M059J (cell line): ENCODE measurements around the gene EIF3A. TPM values are rescaled to one million over a fixed set of nuclear protein-coding genes. Genes with fewer than 3 reads are reported as not detected.
A peak's percentile ranks its signal among the peaks of the same experiment; 100 is the strongest.
"Not testable (repeated sequence)": the region's sequence is repeated elsewhere in the genome, so short reads cannot be mapped to it uniquely, and the experiment has no call there.

Experiments
- DNase-seq: peaks from one replicate; pipeline ENCODE4 v3.0.0-alpha.2; 2012; ENCODE audit warnings: low read depth
- total RNA-seq: library from RNA; depleted of rRNA; stranded (reverse); fragments of >200 nt; shearing (Covaris generic); gene quantifications from 2 replicates; pipeline ENCODE4 v1.2.3, GENCODE V29; 2014

Gene EIF3A
- total RNA-seq, 1 experiment from 2014 or later = 62.4 TPM

GRCh38 chr10:119101366-119102098 is 20.9 kb upstream of the EIF3A start:
- DNase-seq = no peak

GRCh38 chr10:119100434-119101238 is 20.0 kb upstream of the EIF3A start:
- DNase-seq = no peak

- DNase-seq = no peak
Observed at GRCh38 chr10:119098576-119098975, 18.0 kb upstream of the EIF3A start.

- not testable (repeated sequence) for DNase-seq
Observed at GRCh38 chr10:119096641-119097415, 16.2 kb upstream of the EIF3A start.

- no peak for DNase-seq
Observed at GRCh38 chr10:119095640-119096039, 15.0 kb upstream of the EIF3A start.

GRCh38 chr10:119090968-119091367 is 10.4 kb upstream of the EIF3A start:
- DNase-seq = peak; percentile 78

- no peak for DNase-seq
Observed at GRCh38 chr10:119090026-119090795, 9.6 kb upstream of the EIF3A start.

GRCh38 chr10:119087271-119087882 is 6.8 kb upstream of the EIF3A start:
- DNase-seq = no peak

- no peak for DNase-seq
Observed at GRCh38 chr10:119084896-119085295, 4.3 kb upstream of the EIF3A start.

GRCh38 chr10:119079599-119080520 is 757 bp downstream of the EIF3A start:
- DNase-seq = peak; percentile 71

- no peak for DNase-seq
Observed at GRCh38 chr10:119078422-119079179, 2.0 kb downstream of the EIF3A start.

- no peak for DNase-seq
Observed at GRCh38 chr10:119073584-119073983, 7.0 kb downstream of the EIF3A start.

- DNase-seq = no peak
Observed at GRCh38 chr10:119070395-119071165, 10.0 kb downstream of the EIF3A start.

GRCh38 chr10:119061926-119062325 is 18.7 kb downstream of the EIF3A start:
- no peak for DNase-seq

- no peak for DNase-seq
Observed at GRCh38 chr10:119061352-119061751, 19.3 kb downstream of the EIF3A start.

- DNase-seq = no peak
Observed at GRCh38 chr10:119060107-119060506, 20.5 kb downstream of the EIF3A start.

GRCh38 chr10:119059557-119059956 is 21.1 kb downstream of the EIF3A start:
- DNase-seq = no peak

- DNase-seq = no peak
Observed at GRCh38 chr10:119058010-119058409, 22.6 kb downstream of the EIF3A start.
